HG03045 (cell line): Measurements from ENCODE around the gene DUSP10.

Experiments
- ATAC-seq: cut with Tn5 transposase; IDR thresholded peaks from one replicate; pipeline ENCODE4 v1.9.1; 2021; ENCODE audit warnings: mild to moderate bottlenecking, moderate library complexity; ENCODE audit not compliant: unreplicated experiment

DUSP10 gene

GRCh38 chr1:221655766-221656305 lies 86.1 kb downstream of the DUSP10 start:
- no peak for ATAC-seq
